Measurements from ENCODE around the gene CDK10.
"Not testable (repeated sequence)": the region's sequence is repeated elsewhere in the genome, so short reads cannot be mapped to it uniquely, and the experiment has no call there.

Gene CDK10

DNA sequence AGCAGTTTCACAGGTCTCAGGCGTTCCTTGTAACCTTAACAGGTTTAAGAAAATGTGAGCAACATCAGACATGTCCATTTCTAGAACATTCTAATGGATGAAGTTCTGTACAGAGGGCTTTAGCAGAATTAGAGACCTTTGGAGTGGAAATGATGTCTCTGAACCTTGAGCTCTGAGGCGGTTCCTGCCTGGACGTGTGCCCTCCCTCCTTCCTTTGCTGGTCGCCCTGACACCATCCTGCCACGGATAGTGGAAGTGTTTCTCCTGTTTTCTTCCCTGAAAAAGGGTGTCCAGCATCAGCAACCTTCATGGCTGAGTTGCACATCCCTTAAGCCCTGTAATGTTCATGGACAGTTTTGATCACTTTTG, 17.7 kb upstream of the CDK10 start:
- no peak for DNase-seq

DNA sequence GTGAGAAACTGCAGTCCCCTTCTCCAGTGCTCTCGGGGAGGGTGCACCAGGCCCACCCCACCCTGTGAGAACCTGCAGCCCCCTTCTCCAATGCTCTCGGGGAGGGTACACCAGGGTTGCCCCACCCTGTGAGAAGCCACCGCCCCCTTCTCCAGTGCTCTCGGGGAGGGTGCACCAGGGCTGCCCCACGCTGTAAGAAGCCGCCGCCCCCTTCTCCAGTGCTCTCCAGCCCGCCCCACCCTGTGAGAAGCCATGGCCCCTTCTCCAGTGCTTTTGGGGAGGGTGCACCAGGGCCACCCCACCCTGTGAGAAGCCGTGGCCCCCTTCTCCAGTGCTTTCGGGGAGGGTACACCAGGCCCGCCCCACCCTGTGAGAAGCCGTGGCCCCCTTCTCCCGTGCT, 16.7 kb upstream of the CDK10 start:
- no peak for DNase-seq

DNA sequence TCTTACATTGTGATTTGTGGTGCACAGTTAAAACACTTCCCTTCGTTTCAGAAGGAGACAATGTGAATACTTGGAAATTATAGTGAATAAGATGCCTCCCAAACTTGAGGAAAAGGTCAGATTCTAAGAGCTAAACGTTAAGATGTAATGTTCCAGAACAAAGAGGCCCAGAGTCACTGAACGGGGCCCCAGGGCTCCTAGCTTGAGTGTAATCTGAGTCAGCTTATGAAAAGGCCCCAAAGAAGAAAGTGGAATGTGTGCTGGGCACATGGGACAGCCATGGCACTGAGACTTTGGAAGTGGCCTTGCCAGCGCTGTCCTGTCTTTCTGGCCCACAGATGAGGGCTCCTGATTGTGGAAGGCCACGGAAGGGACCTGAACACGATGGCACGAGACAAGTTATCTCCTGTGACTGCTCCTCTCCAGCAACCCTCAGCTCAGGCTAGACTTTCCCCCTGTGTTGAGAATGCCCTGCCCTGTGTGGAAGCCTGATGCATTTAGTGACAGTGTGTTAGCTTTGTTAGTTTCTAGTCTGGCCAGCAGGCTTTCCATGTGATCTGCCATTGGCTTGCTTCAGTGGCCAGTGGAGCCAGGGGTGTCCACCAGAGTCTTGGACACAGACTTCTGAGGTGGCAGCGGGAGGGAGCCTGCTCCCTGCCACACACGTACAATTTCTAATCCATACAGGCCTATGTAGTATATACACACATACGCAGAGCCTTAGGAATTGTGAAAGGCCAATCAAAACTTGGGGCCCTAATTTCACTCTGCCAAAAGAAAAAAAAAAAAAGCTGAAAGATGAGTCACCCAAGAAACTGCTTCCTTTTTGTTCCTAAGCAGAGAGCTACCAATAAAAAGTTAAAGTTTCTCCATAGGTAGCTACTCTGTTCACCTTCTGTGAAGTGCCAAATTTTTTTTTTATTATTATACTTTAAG, 15.7 kb upstream of the CDK10 start:
- no peak for DNase-seq

DNA sequence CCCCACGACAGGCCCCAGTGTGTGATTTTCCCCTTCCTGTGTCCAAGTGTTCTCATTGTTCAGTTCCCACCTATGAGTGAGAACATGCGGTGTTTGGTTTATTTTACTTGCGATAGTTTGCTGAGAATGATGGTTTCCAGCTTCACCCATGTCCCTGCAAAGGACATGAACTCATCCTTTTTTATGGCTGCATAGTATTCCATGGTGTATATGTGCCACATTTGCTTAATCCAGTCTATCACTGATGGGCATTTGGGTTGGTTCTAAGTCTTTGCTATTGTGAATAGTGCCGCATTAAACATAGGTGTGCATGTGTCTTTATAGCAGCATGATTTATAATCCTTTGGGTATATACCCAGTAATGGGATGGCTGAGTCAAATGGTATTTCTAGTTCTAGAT, 14.9 kb upstream of the CDK10 start:
- DNase-seq, result not testable (repeated sequence)

DNA sequence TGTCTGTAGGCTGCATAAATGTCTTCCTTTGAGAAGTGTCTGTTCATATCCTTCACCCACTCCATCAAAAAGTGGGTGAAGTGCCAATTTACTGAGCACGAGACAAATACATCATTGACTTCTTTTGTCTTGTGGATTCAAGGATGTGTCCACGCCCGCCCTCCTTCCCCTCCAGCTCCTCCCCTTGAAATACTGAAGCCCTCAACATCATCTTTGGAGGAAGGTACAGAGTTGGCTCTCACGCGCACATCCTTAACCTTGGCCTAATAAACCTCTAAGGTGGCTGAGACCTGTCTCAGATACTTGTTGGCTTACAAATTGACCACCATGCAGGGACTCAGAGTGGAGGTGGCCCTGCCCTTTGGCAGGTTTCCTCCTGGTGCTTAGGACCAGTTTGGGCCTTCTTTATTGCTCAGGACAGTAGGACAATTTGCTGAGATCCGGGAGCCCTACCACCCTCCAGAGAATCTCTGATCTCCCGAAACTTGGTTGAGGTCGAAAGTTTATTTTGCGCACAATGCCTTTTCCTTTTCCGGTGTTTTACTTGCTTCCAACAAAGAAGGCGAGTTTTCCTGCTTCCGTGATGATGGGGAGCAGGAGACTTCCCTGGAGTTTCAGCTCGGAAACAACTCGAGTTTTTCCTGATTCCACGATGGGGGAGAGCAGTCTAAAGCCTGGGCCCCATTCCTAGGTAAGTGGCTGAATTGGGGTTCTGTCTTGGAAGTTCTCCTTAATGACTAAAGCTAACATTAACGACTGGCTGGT, 14.1 kb upstream of the CDK10 start:
- no peak for DNase-seq

DNA sequence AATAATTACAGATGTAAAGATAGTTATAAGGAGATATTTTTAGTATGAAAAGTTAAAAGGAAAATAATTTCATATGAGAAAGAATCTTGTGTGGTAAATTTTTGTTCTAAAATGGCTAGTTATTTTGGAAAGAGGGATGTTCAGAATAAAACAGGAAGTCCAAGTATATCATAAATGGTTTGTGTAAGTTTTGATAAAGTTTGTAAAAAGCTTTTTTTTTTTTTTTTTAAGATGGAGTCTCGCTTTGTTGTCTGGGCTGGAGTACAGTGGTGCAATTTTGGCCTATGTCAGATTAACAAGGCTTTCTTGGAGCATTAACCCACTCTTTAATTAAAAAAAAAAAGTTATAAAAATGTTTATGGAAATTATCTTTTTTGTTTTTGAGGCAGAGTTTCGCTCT, 8.2 kb upstream of the CDK10 start:
- no peak for DNase-seq

DNA sequence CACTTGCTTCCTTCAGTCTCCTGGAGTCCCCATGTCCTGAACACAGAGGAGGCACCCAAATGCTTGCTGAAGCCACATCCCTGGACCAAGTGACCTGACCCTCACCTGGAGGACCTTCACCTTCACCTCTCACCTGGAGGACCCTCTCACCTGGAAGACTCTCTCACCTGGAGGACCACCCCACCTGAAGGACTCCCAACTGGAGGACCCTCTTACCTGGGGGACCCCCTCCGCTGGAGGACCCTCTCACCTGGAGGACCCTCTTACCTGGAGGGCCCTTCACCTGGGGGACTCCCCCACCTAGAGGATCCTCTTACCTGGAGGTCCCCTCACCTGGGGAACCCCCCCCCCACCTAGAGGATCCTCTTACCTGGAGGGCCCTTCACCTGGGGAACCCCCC, 573 bp upstream of the CDK10 start:
- no peak for DNase-seq

DNA sequence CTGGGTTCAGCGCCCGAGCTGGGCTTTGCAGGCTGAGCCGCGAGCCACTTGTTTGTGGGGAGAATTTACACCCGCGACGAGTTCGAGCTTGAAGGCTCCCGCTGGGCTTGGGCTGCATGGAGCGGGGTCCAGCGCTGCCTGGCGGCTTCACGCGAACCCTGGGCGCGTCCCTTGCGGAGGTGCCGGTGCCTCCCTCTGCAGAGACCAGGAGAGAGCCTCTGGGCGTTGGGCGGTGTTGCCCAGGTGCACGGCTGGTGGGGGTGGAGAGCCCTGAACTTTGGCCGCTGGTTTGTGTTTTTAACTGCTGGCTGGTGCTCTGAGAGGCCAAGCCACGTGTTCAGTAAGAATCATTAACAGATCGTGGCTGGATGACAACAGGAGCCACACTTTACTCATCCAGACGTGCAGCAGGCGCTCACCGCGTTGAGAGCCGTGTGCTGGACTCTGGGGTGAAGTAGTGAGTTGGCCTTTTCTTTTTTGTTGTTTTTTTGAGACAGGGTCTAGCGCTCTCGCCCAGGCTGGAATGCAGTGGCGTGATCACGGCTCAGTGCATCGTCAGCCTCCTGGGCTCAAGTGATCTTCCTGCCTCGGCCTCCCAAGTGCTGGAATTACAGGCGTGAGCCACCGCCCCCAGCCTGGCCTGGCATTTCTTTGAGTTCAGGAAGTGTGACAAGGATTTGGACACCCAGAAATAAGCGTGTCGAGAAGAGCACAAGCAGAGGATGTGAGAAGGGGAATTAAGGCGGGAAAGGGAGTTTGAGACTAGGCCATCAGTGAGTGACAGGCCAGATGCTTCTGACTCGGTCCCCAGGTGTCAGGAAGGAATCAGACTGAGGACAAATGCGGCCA, 827 bp downstream of the CDK10 start:
- DNase-seq, result no peak

DNA sequence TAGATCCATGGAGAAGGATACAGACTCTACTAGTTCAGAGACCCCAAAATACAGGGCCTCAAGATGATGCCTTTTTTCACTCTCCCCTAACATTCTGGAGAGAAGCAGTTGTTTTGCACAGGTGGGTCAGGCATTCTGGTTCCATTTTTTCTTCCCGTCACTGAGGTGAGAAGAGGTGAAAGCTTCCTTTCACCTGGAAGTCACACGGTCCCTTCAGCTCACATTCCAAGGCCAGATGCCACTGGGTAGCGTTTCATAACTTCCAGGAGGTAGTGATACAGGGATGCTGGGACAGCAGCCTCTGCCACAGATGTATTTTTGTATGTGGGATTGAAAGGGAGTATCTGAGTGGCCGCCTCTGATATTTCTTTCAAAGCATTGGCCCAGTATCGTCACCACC, 1.9 kb downstream of the CDK10 start:
- DNase-seq, result no peak

DNA sequence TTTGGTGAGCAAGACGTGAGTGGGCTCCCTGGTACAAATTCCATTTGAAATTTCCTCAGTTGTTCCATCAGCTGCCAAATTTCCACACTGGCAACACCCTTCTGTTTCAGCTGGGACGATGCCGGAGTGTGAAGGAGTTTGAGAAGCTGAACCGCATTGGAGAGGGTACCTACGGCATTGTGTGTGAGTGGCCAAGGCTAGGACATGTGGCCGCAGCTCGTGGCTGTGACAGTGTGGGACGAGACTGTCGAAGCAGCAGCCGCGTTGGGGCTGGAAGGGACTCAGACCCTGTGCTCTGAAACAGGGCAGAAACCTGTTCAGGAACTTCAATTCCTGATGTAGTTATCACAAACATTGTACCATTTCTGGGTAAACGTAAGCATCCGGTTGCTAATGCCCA, 2.7 kb downstream of the CDK10 start:
- no peak for DNase-seq

DNA sequence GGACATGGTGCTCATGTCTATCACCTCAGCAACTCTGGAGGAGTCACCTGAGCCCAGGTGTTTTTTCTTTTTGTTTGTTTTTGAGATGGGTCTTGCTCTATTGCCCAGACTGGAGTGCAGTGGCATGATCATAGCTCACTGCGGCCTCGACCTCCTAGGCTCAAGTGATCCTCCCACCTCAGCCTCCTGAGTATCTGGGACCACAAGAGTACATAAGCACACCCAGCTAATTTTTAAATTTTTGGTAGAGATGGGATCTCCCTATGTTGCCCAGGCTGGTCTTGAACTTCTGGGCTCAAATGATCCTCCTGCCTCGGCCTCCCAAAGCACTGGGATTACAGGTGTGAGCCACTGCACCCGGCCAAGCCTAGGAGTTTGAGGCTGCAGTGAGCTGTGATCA, 3.1 kb downstream of the CDK10 start:
- DNase-seq, result not testable (repeated sequence)

DNA sequence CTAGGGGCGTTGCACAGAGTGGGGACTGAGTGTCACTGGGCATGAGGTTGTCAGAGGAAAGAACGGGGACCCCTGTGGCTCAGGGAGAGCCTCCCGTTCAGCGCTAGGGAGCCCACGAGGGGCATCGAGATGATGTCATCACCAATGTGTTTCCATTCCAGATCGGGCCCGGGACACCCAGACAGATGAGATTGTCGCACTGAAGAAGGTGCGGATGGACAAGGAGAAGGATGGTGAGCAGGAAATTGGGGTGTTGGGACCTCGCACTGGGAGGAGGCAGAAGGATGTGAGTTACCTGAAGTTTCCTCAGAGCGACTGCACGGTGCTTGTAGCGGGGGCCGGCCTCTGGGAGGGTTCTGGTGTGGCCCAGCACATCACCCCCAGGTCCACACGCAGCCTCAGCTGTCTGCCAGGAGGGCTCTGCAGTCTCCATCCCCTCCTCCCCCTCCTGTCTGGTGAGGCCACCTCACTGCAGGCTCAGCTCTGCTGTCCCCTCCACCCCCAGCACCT, 4.0 kb downstream of the CDK10 start:
- DNase-seq, result no peak

DNA sequence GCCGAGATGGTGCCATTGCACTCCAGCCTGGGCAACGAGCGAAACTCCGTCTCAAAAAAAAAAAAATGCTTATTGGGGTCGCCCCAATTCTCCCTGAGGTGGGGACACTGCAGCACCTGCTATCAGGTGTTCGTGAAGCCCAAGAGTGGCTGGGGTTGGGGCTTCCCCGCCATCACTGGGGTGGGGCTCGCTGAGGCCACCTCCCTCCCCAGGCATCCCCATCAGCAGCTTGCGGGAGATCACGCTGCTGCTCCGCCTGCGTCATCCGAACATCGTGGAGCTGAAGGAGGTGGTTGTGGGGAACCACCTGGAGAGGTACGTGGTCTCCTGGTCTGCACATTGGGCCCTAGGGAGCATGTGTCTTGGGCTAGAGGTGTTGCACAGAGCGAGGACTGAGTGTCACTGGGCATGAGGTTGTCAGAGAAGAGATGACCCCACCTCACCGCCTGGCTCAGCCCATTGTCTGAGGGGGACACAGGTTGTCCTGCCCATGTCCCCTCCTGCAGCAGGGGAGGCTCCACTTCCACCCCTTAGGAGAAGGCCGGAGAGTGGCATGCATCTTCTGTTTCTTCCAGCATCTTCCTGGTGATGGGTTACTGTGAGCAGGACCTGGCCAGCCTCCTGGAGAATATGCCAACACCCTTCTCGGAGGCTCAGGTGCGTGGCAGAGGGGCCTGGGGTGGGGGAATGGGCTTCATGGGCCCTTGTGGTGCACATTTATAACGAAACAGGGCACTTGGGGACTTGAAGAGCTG, 4.9 kb downstream of the CDK10 start:
- no peak for DNase-seq

DNA sequence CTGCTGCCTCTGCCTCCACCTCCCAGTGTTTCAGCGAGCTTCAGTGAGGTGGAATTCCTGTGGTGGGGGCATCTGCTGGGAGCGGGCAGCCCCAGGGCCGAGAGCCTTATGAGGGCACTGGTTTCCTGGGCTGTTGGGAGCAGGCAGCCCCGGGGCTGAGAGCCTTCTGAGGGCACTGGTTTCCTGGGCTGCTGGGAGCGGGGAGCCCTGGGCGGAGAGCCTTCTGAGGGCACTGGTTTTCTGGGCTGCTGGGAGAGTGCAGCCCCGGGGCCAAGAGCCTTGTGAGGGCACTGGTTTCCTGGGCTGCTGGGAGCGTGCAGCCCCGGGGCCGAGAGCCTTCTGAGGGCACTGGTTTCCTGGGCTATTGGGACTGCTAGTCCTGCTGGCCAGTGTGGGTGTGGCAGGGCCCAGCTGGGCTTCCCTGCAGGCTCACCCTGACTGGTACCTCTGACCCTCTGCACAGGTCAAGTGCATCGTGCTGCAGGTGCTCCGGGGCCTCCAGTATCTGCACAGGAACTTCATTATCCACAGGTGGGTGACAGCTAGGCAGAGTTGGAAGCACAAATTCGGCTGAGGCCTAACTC, 5.6 kb downstream of the CDK10 start:
- no peak for DNase-seq

DNA sequence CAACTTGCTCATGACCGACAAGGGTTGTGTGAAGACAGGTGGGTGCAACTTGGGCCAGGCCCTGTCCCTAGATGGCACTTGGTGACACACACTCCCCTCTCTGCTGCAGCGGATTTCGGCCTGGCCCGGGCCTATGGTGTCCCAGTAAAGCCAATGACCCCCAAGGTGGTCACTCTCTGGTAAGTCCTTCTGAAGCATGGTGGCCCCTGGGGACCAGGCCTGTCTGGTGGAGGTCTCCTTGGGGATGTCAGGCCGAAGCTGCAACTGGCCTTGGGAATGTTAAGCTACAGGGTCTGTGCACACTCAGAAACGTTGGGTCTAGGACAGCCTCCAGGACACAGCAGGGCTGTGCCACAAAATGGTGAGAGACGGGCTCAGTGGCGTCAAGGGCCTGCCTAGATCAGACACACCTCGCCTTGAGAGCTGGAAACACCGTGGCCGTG, 6.8 kb downstream of the CDK10 start:
- no peak for DNase-seq

DNA sequence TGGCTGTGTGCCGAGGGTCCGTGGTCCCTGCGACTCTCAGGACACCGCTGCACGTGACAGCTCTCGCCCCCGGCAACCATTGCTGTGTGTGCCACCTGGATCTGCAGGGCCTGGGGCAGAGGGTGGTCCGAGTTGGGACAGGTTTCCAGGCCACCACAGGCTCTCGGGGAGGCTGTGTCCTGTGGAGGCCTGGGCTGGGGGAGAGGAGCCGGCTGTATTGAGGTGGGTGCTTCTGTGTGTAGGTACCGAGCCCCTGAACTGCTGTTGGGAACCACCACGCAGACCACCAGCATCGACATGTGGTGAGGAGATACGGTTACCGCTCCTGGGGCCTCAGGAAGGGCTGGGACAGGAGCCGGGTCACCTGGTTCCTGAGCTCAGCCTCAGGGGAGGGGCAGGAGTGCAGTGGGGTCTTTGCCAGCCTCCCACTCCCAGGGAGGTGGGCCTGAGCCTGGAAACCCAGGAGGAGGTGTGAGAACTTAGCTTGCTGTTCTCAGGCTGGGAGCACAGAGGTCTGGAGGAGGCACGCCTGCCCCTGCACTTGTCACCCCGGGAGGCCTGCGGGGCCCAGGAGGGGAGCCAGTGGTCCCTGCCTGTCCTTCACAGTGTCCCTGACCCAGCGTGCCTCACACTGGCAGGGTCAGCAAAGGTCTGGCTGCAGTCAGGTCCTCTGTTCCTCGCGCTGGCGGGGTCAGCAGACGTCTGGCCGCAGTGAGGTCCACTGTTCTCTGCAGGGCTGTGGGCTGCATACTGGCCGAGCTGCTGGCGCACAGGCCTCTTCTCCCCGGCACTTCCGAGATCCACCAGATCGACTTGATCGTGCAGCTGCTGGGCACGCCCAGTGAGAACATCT, 7.7 kb downstream of the CDK10 start:
- DNase-seq, result no peak

DNA sequence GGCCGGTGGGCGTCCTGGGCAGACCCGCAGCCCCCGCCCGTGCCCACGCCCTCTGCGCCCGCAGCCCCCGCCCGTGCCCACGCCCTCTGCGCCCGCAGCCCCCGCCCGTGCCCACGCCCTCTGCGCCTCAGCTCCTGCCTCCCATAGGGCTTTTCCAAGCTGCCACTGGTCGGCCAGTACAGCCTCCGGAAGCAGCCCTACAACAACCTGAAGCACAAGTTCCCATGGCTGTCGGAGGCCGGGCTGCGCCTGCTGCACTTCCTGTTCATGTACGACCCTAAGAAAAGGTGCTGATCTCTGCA, 8.2 kb downstream of the CDK10 start:
- not testable (repeated sequence) for DNase-seq

DNA sequence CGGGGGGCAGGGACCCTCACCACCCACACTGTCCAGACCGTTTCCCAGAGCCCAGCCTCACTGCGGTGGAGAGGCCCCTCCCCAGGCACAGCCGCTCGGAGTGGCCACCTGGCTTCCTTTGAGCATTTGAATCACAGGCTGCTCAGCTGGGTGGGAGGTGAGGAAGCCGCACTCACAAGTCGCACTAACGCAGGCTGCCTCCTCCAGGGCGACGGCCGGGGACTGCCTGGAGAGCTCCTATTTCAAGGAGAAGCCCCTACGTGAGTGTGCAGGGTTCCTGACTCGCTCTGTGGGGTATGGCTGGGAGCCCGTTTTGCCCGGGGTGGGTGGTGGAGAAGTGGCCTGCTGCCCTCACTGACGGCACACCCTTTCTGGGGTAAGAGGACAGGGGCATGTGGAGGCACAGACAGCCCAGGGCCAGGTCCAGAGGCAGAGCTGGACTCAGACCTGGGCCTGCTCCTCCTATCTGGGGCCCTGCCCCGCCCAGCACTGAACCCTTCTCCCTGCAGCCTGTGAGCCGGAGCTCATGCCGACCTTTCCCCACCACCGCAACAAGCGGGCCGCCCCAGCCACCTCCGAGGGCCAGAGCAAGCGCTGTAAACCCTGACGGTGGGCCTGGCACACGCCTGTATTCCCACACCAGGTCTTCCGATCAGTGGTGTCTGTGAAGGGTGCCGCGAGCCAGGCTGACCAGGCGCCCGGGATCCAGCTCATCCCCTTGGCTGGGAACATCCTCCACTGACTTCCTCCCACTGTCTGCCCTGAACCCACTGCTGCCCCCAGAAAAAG, 8.8 kb downstream of the CDK10 start:
- DNase-seq, result no peak

DNA sequence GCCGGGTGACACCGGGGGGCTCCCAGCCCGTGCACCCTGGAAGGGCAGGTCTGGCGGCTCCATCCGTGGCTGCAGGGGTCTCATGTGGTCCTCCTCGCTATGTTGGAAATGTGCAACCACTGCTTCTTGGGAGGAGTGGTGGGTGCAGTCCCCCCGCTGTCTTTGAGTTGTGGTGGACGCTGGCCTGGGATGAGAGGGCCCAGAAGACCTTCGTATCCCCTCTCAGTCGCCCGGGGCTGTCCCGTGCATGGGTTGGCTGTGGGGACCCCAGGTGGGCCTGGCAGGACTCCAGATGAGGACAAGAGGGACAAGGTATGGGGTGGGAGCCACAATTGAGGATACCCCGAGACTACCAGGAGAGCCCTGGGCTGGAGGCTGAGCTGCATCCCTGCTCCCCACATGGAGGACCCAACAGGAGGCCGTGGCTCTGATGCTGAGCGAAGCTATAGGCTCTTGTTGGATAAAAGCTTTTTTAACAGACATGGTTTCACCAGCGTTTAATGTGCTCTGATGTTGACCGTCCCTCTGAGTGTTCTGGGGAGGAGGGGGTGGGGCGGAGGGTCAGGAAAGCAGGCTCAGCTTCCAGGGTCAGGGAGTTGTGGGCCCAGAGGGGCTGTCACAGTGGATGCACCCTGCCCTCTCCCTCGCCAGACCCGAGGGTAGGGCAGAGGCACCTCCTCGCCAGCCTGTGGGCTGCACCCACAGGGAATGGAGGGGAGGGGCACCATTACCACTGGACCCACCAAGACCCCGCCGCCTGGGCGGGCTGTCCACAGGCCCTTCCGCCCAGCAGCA, 9.6 kb downstream of the CDK10 start:
- no peak for DNase-seq
